Activated CD8-positive, alpha-beta T cell treated with anti-CD3 and anti-CD28 coated beads for 36 hours (primary cell): ENCODE measurements around the gene SELENON. TPM values are rescaled to one million over a fixed set of nuclear protein-coding genes. Genes with fewer than 3 reads are reported as not detected.

Experiments used
- ATAC-seq: fragments of 200-7000 bp; cut with Tn5 transposase; one replicate; pipeline ENCODE4 v1.10.0; 2021; ENCODE audit warnings: mild to moderate bottlenecking, moderate library complexity
- CTCF ChIA-PET: fragments of 350-600 bp; sonication (Branson Sonifier 250); formaldehyde crosslinking; loops from one replicate; lab custom pipeline; 2021; ENCODE audit warnings: antibody characterized with exemption; lab: Charles Lee
- POLR2A ChIA-PET: fragments of 350-600 bp; sonication (Branson Sonifier 250); formaldehyde crosslinking; loops from one replicate; lab custom pipeline; 2021; ENCODE audit warnings: antibody characterized with exemption; lab: Charles Lee
- DNase-seq: peaks from one replicate; pipeline ENCODE4 v3.0.0-alpha.2; 2020
- H3K27ac Mint-ChIP-seq: one replicate; pipeline ENCODE4 v1.8.0; 2021; ENCODE audit warnings: mild to moderate bottlenecking, mixed read lengths
- H3K27me3 Mint-ChIP-seq: one replicate; pipeline ENCODE4 v1.8.0; 2021; ENCODE audit warnings: mixed read lengths
- H3K36me3 Mint-ChIP-seq: one replicate; pipeline ENCODE4 v1.8.0; 2021; ENCODE audit warnings: low read depth, mixed read lengths
- H3K4me1 Mint-ChIP-seq: one replicate; pipeline ENCODE4 v1.8.0; 2021; ENCODE audit warnings: low read depth, mixed read lengths
- H3K4me3 Mint-ChIP-seq: one replicate; pipeline ENCODE4 v1.8.0; 2021; ENCODE audit warnings: mild to moderate bottlenecking, moderate library complexity, mixed read lengths
- H3K9me3 Mint-ChIP-seq: one replicate; pipeline ENCODE4 v1.8.0; 2021; ENCODE audit warnings: mixed read lengths
- CTCF ChIP-seq: fragments of 200-600 bp; IDR thresholded peaks from one replicate; pipeline ENCODE4 v1.8.0; 2022; ENCODE audit warnings: antibody characterized with exemption, mild to moderate bottlenecking
- intact Hi-C: fragments of 100-400 bp; cut with micrococcal nuclease; formaldehyde crosslinking; loops from one replicate; pipeline ENCODE4 v1.10.0; 2022
- total RNA-seq, 2 experiments: library from RNA; stranded (reverse); gene quantifications; one replicate each; pipeline ENCODE4 v1.2.3, GENCODE V29; 2021

SELENON gene
- total RNA-seq, 2 experiments from 2014 or later: 15.3 to 17.7 TPM

- Mint-ChIP-seq H3K27ac (no peak overlapping the region), H3K27me3 (no peaks in the 10 kb centered on the region), H3K36me3 (peaks cover 3% of the 10 kb centered on the region), H3K4me1 (peaks cover 18% of the 10 kb centered on the region), H3K4me3 (no peak overlapping the region), H3K9me3 (no peaks in the 10 kb centered on the region)
- no peak for TF ChIP-seq CTCF
- CTCF ChIA-PET: interaction anchor here (0.8 to 3.5 kb wide), 6 partner anchors 9 to 235 kb away, joined by 3 to 37 read pairs (median 3); partner anchors contain the start of gene SELENON
- ATAC-seq: no peak
- POLR2A ChIA-PET: interaction anchor here (0.5 to 1.0 kb wide), 3 partner anchors 85 to 110 kb away, joined by 3 read pairs; no protein-coding TSS in a partner anchor
- intact Hi-C loops: no loop called here
- DNase-seq: no peak
Measured at GRCh38 chr1:25807480-25808390, 7.7 kb downstream of the SELENON start.

GRCh38 chr1:25808481-25809244 is 8.7 kb downstream of the SELENON start:
- DNase-seq (no peak), ATAC-seq (no peak)
- H3K27ac Mint-ChIP-seq: no peak overlapping the region
- peaks cover 11% of the 10 kb centered on the region for H3K4me1 Mint-ChIP-seq
- peaks cover 3% of the 10 kb centered on the region for H3K36me3 Mint-ChIP-seq
- CTCF ChIA-PET: interaction anchor here (0.8 to 3.5 kb wide), 14 partner anchors 9 to 310 kb away, joined by 3 to 37 read pairs (median 3); partner anchors contain the start of genes MTFR1L, PAFAH2 and SELENON
- TF ChIP-seq CTCF: no peak
- no peaks in the 10 kb centered on the region for H3K27me3 Mint-ChIP-seq
- H3K9me3 Mint-ChIP-seq: no peaks in the 10 kb centered on the region
- POLR2A ChIA-PET: interaction anchor here (0.9 to 1.9 kb wide), 3 partner anchors 86 to 261 kb away, joined by 3 to 5 read pairs (median 3); no protein-coding TSS in a partner anchor
- intact Hi-C loops: no loop called here
- H3K4me3 Mint-ChIP-seq: no peak overlapping the region

GRCh38 chr1:25809283-25809926 is 9.4 kb downstream of the SELENON start:
- H3K27ac Mint-ChIP-seq: no peak overlapping the region
- ATAC-seq (no peak), DNase-seq (no peak)
- H3K9me3 Mint-ChIP-seq: no peaks in the 10 kb centered on the region
- peaks cover 3% of the 10 kb centered on the region for H3K36me3 Mint-ChIP-seq
- H3K4me1 Mint-ChIP-seq: peaks cover 6% of the 10 kb centered on the region
- TF ChIP-seq CTCF: no peak
- ChIA-PET POLR2A (interaction anchor here (1.9 kb wide), 1 partner anchor 262 kb away, joined by 5 read pairs; no protein-coding TSS in a partner anchor), CTCF (interaction anchor here (0.8 to 3.5 kb wide), 16 partner anchors 10 to 382 kb away, joined by 3 to 37 read pairs (median 4); partner anchors contain the start of genes MAN1C1, MTFR1L, PAFAH2 and SELENON)
- H3K27me3 Mint-ChIP-seq: no peaks in the 10 kb centered on the region
- H3K4me3 Mint-ChIP-seq: no peak overlapping the region
- intact Hi-C loops: no loop called here

- CTCF ChIA-PET: interaction anchor here (0.8 to 3.5 kb wide), 15 partner anchors 10 to 383 kb away, joined by 3 to 37 read pairs (median 6); partner anchors contain the start of genes MAN1C1, MTFR1L and SELENON
- no peak for TF ChIP-seq CTCF
- no peaks in the 10 kb centered on the region for H3K27me3 Mint-ChIP-seq
Measured at GRCh38 chr1:25809929-25810328, 9.9 kb downstream of the SELENON start.

More at GRCh38 chr1:25809929-25810328, 9.9 kb downstream of the SELENON start:
- POLR2A ChIA-PET: interaction anchor here (1.9 kb wide), 1 partner anchor 262 kb away, joined by 5 read pairs; no protein-coding TSS in a partner anchor
- H3K27ac Mint-ChIP-seq: no peak overlapping the region
- DNase-seq: no peak
- peaks cover 5% of the 10 kb centered on the region for H3K36me3 Mint-ChIP-seq
- H3K4me3 Mint-ChIP-seq: no peak overlapping the region
- H3K9me3 Mint-ChIP-seq: no peaks in the 10 kb centered on the region
- intact Hi-C loops: loop anchor here (5.0 kb wide), 1 partner anchor 308 kb away; no protein-coding TSS in a partner anchor
- ATAC-seq: no peak
- H3K4me1 Mint-ChIP-seq: peaks cover 1% of the 10 kb centered on the region
